IMR-90 (cell line): Measurements from ENCODE around the gene USP36. TPM values are rescaled to one million over a fixed set of nuclear protein-coding genes. Genes with fewer than 3 reads are reported as not detected.

ENCODE experiments used
- ATAC-seq: fragments of 200-7000 bp; cut with Tn5 transposase; 2 replicates; pipeline ENCODE4 v1.9.1; 2020; ENCODE audit warnings: low read depth, mild to moderate bottlenecking, moderate library complexity
- BruUV-seq: library from RNA; stranded (reverse); fragments of 400-500 nt; replicated peaks from 2 replicates; lab custom pipeline; 2021; lab: Mats Ljungman, UMichigan
- CTCF ChIA-PET: fragments of 300-600 bp; formaldehyde crosslinking; extraction: SDS; loops from one replicate; lab custom pipeline; 2021; ENCODE audit warnings: antibody characterized with exemption; lab: Yijun Ruan, JAX
- POLR2A ChIA-PET: fragments of 300-600 bp; sonication (Branson Sonifier 250); formaldehyde crosslinking; loops from one replicate; lab custom pipeline; 2022; ENCODE audit warnings: antibody characterized with exemption; ENCODE audit not compliant: unreplicated experiment; lab: Charles Lee
- DNase-seq: peaks from one replicate; pipeline ENCODE4 v3.0.0; 2013
- H2AFZ ChIP-seq: replicated peaks from 2 replicates; pipeline ENCODE3; 2013; ENCODE audit warnings: low read length, mild to moderate bottlenecking; ENCODE audit not compliant: poor library complexity
- H2AK5ac ChIP-seq: 2 replicates; pipeline ENCODE4 v1.6.1; 2013; ENCODE audit warnings: low read depth, low read length, inconsistent platforms
- H2AK9ac ChIP-seq: replicated peaks from 2 replicates; pipeline ENCODE3; 2013; ENCODE audit warnings: mild to moderate bottlenecking, low read depth, low read length, moderate library complexity; ENCODE audit not compliant: poor library complexity
- H2BK120ac ChIP-seq: 2 replicates; pipeline ENCODE4 v1.6.1; 2013; ENCODE audit warnings: low read depth, low read length, inconsistent platforms
- H2BK15ac ChIP-seq: 3 replicates; pipeline ENCODE4 v1.6.1; 2013; ENCODE audit warnings: low read depth, low read length, inconsistent platforms
- H2BK20ac ChIP-seq: 2 replicates; pipeline ENCODE4 v1.6.1; 2013; ENCODE audit warnings: low read depth, mild to moderate bottlenecking, inconsistent platforms, low read length, moderate library complexity
- H2BK5ac ChIP-seq: 2 replicates; pipeline ENCODE4 v1.6.1; 2013; ENCODE audit warnings: mild to moderate bottlenecking, low read depth, low read length, inconsistent platforms; ENCODE audit not compliant: poor library complexity, severe bottlenecking
- H3K14ac ChIP-seq: replicated peaks from 2 replicates; pipeline ENCODE4 v1.6.1; 2013; ENCODE audit warnings: low read depth, low read length, inconsistent platforms
- H3K18ac ChIP-seq: 2 replicates; pipeline ENCODE4 v1.6.1; 2013; ENCODE audit warnings: low read depth, low read length, control low read depth
- H3K23ac ChIP-seq: 2 replicates; pipeline ENCODE4 v1.6.1; 2013; ENCODE audit warnings: low read depth, low read length, inconsistent platforms
- H3K27ac ChIP-seq: 2 replicates; pipeline ENCODE4 v1.5.1; 2013; ENCODE audit warnings: mild to moderate bottlenecking, control low read depth, low read length; ENCODE audit not compliant: insufficient read depth
- H3K27me3 ChIP-seq: 2 replicates; pipeline ENCODE4 v1.6.1; 2013; ENCODE audit warnings: low read length; ENCODE audit not compliant: control insufficient read depth, insufficient read depth
- H3K36me3 ChIP-seq: 2 replicates; pipeline ENCODE4 v1.6.1; 2013; ENCODE audit warnings: low read length, mixed read lengths; ENCODE audit not compliant: control insufficient read depth, insufficient read depth
- H3K4ac ChIP-seq: 2 replicates; pipeline ENCODE4 v1.6.1; 2013; ENCODE audit warnings: low read depth, low read length, inconsistent platforms
- H3K4me1 ChIP-seq: 2 replicates; pipeline ENCODE4 v1.6.1; 2013; ENCODE audit warnings: low read length, mixed read lengths; ENCODE audit not compliant: control insufficient read depth, insufficient read depth
- H3K4me2 ChIP-seq: 2 replicates; pipeline ENCODE4 v1.6.1; 2013; ENCODE audit warnings: low read depth, mild to moderate bottlenecking, control low read depth, low read length, moderate library complexity
- H3K4me3 ChIP-seq: 2 replicates; pipeline ENCODE4 v1.5.1; 2013; ENCODE audit warnings: low read depth, mild to moderate bottlenecking, control low read depth, low read length, moderate library complexity; ENCODE audit not compliant: insufficient read depth
- H3K56ac ChIP-seq: 2 replicates; pipeline ENCODE4 v1.6.1; 2013; ENCODE audit warnings: low read length, inconsistent platforms; ENCODE audit not compliant: insufficient read depth; ENCODE audit errors: extremely low read depth
- H3K79me1 ChIP-seq, 2 experiments: 2 replicates each; pipeline ENCODE4 v1.6.1; 2013; ENCODE audit warnings: low read length in 2 of 2, inconsistent platforms in 1 of 2, low read depth in 1 of 2
- H3K9ac ChIP-seq: 2 replicates; pipeline ENCODE4 v1.6.1; 2013; ENCODE audit warnings: low read depth, low read length, control low read depth
- H3K9me1 ChIP-seq: 2 replicates; pipeline ENCODE4 v1.6.1; 2013; ENCODE audit warnings: low read length, inconsistent platforms; ENCODE audit not compliant: insufficient read depth
- H3K9me3 ChIP-seq: 2 replicates; pipeline ENCODE4 v1.6.1; 2013; ENCODE audit warnings: low read length; ENCODE audit not compliant: control insufficient read depth, insufficient read depth
- H4K20me1 ChIP-seq: 2 replicates; pipeline ENCODE4 v1.6.1; 2013; ENCODE audit warnings: low read length, inconsistent platforms; ENCODE audit not compliant: insufficient read depth
- H4K5ac ChIP-seq: 2 replicates; pipeline ENCODE4 v1.6.1; 2013; ENCODE audit warnings: mild to moderate bottlenecking, low read depth, low read length, control low read depth
- H4K8ac ChIP-seq, 2 experiments: 2 replicates each; pipeline ENCODE4 v1.6.1; 2013; ENCODE audit warnings: low read depth in 2 of 2, low read length in 2 of 2, control low read depth in 1 of 2, inconsistent platforms in 1 of 2
- H4K91ac ChIP-seq: 2 replicates; pipeline ENCODE4 v1.6.1; 2013; ENCODE audit warnings: low read depth, low read length, inconsistent platforms; ENCODE audit not compliant: insufficient read depth
- BHLHE40 ChIP-seq: fragments of 150-350 bp; IDR thresholded peaks from 2 replicates; pipeline ENCODE4 v1.6.1; 2016; ENCODE audit warnings: mild to moderate bottlenecking, low read depth, low read length
- CEBPB ChIP-seq: IDR thresholded peaks from 2 replicates; pipeline ENCODE4 v1.6.1; 2012; ENCODE audit warnings: low read depth, low read length, improper control_type of control experiment
- CHD1 ChIP-seq: IDR thresholded peaks from 2 replicates; pipeline ENCODE4 v1.6.1; 2012; ENCODE audit warnings: low read depth, low read length, improper control_type of control experiment
- MAFK ChIP-seq: IDR thresholded peaks from 2 replicates; pipeline ENCODE4 v1.6.1; 2012; ENCODE audit warnings: low read depth, low read length, improper control_type of control experiment
- MXI1 ChIP-seq: IDR thresholded peaks from 2 replicates; pipeline ENCODE4 v1.6.1; 2012; ENCODE audit warnings: low read depth, mild to moderate bottlenecking, low read length, moderate library complexity, borderline replicate concordance
- NFE2L2 ChIP-seq: fragments of 150-350 bp; IDR thresholded peaks from 2 replicates; pipeline ENCODE4 v1.6.1; 2016; ENCODE audit warnings: low read depth, mild to moderate bottlenecking, low read length
- POLR2A ChIP-seq: IDR thresholded peaks from 2 replicates; pipeline ENCODE4 v1.6.1; 2012; ENCODE audit warnings: mild to moderate bottlenecking, low read depth, low read length
- RAD21 ChIP-seq: IDR thresholded peaks from 2 replicates; pipeline ENCODE4 v1.6.1; 2012; ENCODE audit warnings: low read length, improper control_type of control experiment
- RCOR1 ChIP-seq: IDR thresholded peaks from 2 replicates; pipeline ENCODE4 v1.6.1; 2012; ENCODE audit warnings: mild to moderate bottlenecking, low read length, improper control_type of control experiment; ENCODE audit not compliant: insufficient replicate concordance
- RFX5 ChIP-seq: IDR thresholded peaks from 2 replicates; pipeline ENCODE4 v1.8.0; 2012; ENCODE audit warnings: low read depth, mild to moderate bottlenecking, low read length, moderate library complexity
- SMC3 ChIP-seq: fragments of 150-350 bp; IDR thresholded peaks from 2 replicates; pipeline ENCODE4 v1.6.1; 2016; ENCODE audit warnings: low read depth, mild to moderate bottlenecking, antibody characterized with exemption, low read length, moderate library complexity
- WGBS, 2 experiments: methylation state at CpG; one replicate each; pipeline versions ENCODE4 v1.1.5 to v1.1.7; 2013; ENCODE audit warnings: missing lambda C conversion rate in 2 of 2; ENCODE audit not compliant: insufficient read length in 1 of 2; ENCODE audit errors: extremely low coverage in 2 of 2; 5-methylcytosine and 5-hydroxymethylcytosine counted together
- dilution Hi-C: fragments of 300-500 bp; cut with HindIII; formaldehyde crosslinking; loops from one replicate; pipeline ENCODE4 v1.14.3; 2018; ENCODE audit warnings: low sequenced_read_pairs; ENCODE audit not compliant: unreplicated experiment
- in situ Hi-C: fragments of 300-500 bp; cut with MboI; formaldehyde crosslinking; loops from 3 replicates; pipeline ENCODE4 v1.14.3; 2019; ENCODE audit warnings: low sequenced_read_pairs, inconsistent platforms, mixed read lengths
- intact Hi-C: fragments of 100-400 bp; cut with micrococcal nuclease; formaldehyde crosslinking; loops from 2 replicates; pipeline ENCODE4 v1.10.0; 2022
- polyA plus RNA-seq, 3 experiments: library from polyadenylated mRNA; depleted of rRNA; stranded (reverse); fragments of >200 nt; gene quantifications; 2 replicates each; pipeline ENCODE4 v1.2.3, GENCODE V29; 2012; ENCODE audit warnings: low replicate concordance in 1 of 3
- total RNA-seq: library from RNA; depleted of rRNA; stranded (reverse); fragments of >200 nt; gene quantifications from 2 replicates; pipeline ENCODE4 v1.2.3, GENCODE V29; 2012
- TF ChIP-seq, protein P1 (sequence below): conservative IDR thresholded peaks from 2 replicates; pipeline ENCODE4 v1.5.1; 2012; ENCODE audit warnings: mild to moderate bottlenecking, low read depth, low read length, improper control_type of control experiment
- TF ChIP-seq, protein P2 (sequence below): fragments of 150-350 bp; IDR thresholded peaks from 2 replicates; pipeline ENCODE4 v1.6.1; 2017; ENCODE audit warnings: mild to moderate bottlenecking, antibody characterized with exemption, low read length, low read depth

Gene USP36
- total and polyA plus RNA-seq, 2 of the 4 experiments (the other 2 are of a cell fraction) = 30.6 to 38.3 TPM

DNA sequence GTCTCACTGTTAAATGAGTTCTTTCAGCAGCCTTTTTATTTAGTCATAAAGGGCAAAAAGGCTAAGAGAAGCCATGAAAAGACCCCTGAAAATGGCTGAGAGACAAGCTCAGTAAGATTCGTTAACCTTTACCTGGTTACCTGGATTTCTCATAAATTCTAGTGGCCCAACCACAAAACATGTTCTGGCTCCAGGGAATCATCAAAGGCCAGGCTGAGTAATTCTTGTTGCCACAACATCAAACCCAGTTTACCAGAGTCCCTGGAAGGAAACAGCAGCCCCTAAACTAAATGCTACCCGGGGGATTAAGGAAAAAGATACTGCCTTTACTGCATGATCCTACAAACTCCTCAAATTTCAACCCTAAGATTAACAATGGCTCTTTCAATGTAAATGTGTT, 74.4 kb downstream of the USP36 start:
- no peak overlapping the region for H2BK15ac ChIP-seq
- no peak overlapping the region for H2BK5ac ChIP-seq
- H4K8ac ChIP-seq = no peak overlapping the region
- no peak overlapping the region for H4K5ac ChIP-seq
- no peak overlapping the region for H3K14ac ChIP-seq
- no peak overlapping the region for H2AK9ac ChIP-seq
- no peak overlapping the region for H3K18ac ChIP-seq
- H3K9me3 ChIP-seq = no peaks in the 10 kb centered on the region
- H4K91ac ChIP-seq = no peak overlapping the region
- no peak overlapping the region for H3K4me2 ChIP-seq
- dilution Hi-C loops (no loop called here), in situ Hi-C loops (no loop called here), intact Hi-C loops (no loop called here)
- H3K36me3 ChIP-seq = no peaks in the 10 kb centered on the region
- no peak for ATAC-seq
- H4K20me1 ChIP-seq = peaks cover 29% of the 10 kb centered on the region
- ChIA-PET CTCF (no interaction called here), POLR2A (no interaction called here)
- no peak overlapping the region for H2AFZ ChIP-seq
- 0 out of 2 replicates have a peak, but pooled peaks cover 1% of the 10 kb centered on the region for H3K4me1 ChIP-seq
- H3K79me1 ChIP-seq = peaks cover 52 to 72% of the 10 kb centered on the region in 2 experiments
- no peak overlapping the region for H3K23ac ChIP-seq
- H3K9ac ChIP-seq = no peak overlapping the region
- no peak overlapping the region for H3K4ac ChIP-seq
- H3K9me1 ChIP-seq = peaks cover 4% of the 10 kb centered on the region; the same call in 1 of the 2 replicates
- TF ChIP-seq, protein P1, sequence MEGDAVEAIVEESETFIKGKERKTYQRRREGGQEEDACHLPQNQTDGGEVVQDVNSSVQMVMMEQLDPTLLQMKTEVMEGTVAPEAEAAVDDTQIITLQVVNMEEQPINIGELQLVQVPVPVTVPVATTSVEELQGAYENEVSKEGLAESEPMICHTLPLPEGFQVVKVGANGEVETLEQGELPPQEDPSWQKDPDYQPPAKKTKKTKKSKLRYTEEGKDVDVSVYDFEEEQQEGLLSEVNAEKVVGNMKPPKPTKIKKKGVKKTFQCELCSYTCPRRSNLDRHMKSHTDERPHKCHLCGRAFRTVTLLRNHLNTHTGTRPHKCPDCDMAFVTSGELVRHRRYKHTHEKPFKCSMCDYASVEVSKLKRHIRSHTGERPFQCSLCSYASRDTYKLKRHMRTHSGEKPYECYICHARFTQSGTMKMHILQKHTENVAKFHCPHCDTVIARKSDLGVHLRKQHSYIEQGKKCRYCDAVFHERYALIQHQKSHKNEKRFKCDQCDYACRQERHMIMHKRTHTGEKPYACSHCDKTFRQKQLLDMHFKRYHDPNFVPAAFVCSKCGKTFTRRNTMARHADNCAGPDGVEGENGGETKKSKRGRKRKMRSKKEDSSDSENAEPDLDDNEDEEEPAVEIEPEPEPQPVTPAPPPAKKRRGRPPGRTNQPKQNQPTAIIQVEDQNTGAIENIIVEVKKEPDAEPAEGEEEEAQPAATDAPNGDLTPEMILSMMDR = no peak
- TF ChIP-seq MAFK (no peak), CEBPB (no peak), POLR2A (no peak), BHLHE40 (no peak), RAD21 (no peak), MXI1 (no peak), CHD1 (no peak), NFE2L2 (no peak), RCOR1 (no peak), SMC3 (no peak), RFX5 (no peak)
- TF ChIP-seq, protein P2, sequence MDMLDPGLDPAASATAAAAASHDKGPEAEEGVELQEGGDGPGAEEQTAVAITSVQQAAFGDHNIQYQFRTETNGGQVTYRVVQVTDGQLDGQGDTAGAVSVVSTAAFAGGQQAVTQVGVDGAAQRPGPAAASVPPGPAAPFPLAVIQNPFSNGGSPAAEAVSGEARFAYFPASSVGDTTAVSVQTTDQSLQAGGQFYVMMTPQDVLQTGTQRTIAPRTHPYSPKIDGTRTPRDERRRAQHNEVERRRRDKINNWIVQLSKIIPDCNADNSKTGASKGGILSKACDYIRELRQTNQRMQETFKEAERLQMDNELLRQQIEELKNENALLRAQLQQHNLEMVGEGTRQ = no peak
- no peak overlapping the region for H3K56ac ChIP-seq
- H3K27ac ChIP-seq = no peak overlapping the region
- no peak overlapping the region for H2BK120ac ChIP-seq
- no peak overlapping the region for H2BK20ac ChIP-seq
- H3K27me3 ChIP-seq = no peaks in the 10 kb centered on the region
- DNase-seq = no peak
- 100% methylated on average over 1 of the region's 2 CpGs; no CpG with 5 or more reads in 1 of the 2 experiments for WGBS, 2 experiments
- BruUV-seq = no TSS peak
- H2AK5ac ChIP-seq = no peak overlapping the region
- no peak overlapping the region for H3K4me3 ChIP-seq
